Neural cell (in vitro differentiated cells): ENCODE results near the gene ARHGEF39.

Experiments used
- POLR2AphosphoS5 ChIP-seq: IDR thresholded peaks from 2 replicates; pipeline ENCODE4 v1.6.1; 2012
- TAF1 ChIP-seq: IDR thresholded peaks from 2 replicates; pipeline ENCODE4 v1.6.1; 2012; ENCODE audit warnings: low read depth
- TF ChIP-seq, protein P1 (sequence below): IDR thresholded peaks from 2 replicates; pipeline ENCODE4 v1.6.1; 2012; ENCODE audit warnings: borderline replicate concordance
- TF ChIP-seq, protein P2 (sequence below): fragments of 450-650 bp; IDR thresholded peaks from 2 replicates; pipeline ENCODE4 v1.5.1; 2014; ENCODE audit warnings: antibody characterized with exemption, mild to moderate bottlenecking, moderate library complexity; ENCODE audit not compliant: poor library complexity, severe bottlenecking

DNA sequence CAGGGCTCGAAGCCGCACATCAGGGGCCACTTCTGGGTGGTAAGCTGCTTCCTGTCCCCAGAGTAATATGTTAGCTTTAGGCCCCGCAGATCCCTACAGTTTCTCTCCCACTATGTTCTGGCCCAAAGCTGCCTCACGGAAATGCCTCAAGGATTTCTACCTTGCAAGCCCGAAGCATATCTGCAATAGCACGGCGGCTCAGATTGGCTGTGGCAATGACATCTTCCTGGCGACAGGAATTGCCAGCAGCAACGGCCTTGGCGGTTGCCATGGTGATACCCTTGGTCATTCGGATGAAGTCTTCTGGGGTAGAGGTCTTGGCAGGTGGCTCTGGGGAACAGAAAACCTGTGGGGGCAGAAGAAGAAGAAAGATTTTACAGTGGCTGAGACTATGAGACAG lies 35.0 kb upstream of the ARHGEF39 start:
- TF ChIP-seq, protein P1, sequence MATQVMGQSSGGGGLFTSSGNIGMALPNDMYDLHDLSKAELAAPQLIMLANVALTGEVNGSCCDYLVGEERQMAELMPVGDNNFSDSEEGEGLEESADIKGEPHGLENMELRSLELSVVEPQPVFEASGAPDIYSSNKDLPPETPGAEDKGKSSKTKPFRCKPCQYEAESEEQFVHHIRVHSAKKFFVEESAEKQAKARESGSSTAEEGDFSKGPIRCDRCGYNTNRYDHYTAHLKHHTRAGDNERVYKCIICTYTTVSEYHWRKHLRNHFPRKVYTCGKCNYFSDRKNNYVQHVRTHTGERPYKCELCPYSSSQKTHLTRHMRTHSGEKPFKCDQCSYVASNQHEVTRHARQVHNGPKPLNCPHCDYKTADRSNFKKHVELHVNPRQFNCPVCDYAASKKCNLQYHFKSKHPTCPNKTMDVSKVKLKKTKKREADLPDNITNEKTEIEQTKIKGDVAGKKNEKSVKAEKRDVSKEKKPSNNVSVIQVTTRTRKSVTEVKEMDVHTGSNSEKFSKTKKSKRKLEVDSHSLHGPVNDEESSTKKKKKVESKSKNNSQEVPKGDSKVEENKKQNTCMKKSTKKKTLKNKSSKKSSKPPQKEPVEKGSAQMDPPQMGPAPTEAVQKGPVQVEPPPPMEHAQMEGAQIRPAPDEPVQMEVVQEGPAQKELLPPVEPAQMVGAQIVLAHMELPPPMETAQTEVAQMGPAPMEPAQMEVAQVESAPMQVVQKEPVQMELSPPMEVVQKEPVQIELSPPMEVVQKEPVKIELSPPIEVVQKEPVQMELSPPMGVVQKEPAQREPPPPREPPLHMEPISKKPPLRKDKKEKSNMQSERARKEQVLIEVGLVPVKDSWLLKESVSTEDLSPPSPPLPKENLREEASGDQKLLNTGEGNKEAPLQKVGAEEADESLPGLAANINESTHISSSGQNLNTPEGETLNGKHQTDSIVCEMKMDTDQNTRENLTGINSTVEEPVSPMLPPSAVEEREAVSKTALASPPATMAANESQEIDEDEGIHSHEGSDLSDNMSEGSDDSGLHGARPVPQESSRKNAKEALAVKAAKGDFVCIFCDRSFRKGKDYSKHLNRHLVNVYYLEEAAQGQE: no peak
- TF ChIP-seq, protein P2, sequence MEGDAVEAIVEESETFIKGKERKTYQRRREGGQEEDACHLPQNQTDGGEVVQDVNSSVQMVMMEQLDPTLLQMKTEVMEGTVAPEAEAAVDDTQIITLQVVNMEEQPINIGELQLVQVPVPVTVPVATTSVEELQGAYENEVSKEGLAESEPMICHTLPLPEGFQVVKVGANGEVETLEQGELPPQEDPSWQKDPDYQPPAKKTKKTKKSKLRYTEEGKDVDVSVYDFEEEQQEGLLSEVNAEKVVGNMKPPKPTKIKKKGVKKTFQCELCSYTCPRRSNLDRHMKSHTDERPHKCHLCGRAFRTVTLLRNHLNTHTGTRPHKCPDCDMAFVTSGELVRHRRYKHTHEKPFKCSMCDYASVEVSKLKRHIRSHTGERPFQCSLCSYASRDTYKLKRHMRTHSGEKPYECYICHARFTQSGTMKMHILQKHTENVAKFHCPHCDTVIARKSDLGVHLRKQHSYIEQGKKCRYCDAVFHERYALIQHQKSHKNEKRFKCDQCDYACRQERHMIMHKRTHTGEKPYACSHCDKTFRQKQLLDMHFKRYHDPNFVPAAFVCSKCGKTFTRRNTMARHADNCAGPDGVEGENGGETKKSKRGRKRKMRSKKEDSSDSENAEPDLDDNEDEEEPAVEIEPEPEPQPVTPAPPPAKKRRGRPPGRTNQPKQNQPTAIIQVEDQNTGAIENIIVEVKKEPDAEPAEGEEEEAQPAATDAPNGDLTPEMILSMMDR: no peak
- TF ChIP-seq TAF1 (no peak), POLR2AphosphoS5 (no peak)
